Inflammatory macrophage treated with lipopolysaccharide for 4 hours (primary cell): Measurements from ENCODE around the gene JRKL.

Source experiments
- DNase-seq: peaks from one replicate; pipeline ENCODE4 v3.0.0-alpha.2; 2020

JRKL gene

GRCh38 chr11:96389720-96390487, at the start of gene JRKL, which contains the start of gene CCDC82:
TSS of gene JRKL (plus strand) at chr11:96390013. CDS start at chr11:96390650, 637 bp downstream.
TSS of gene CCDC82 (minus strand) at chr11:96389912. CDS start at chr11:96384747, 5,165 bp downstream.
- peak; percentile 94 for DNase-seq

DNA sequence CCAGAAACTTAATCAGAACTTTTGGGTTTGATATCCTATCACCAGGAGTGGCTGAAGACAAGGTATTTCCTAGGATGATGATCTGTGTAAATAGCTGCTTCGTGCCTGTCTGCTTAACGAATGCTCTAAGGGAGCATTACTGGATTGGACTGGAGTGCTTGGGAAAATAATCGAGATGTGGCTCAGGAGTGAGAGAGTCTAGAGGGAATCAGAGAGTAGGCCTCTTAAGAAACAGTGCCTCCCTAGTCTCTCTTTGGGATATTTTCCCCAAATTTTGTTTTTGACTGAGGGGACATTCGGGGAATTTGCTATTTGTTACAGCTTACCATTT, 49.3 kb upstream of the JRKL start:
- no peak for DNase-seq

DNA sequence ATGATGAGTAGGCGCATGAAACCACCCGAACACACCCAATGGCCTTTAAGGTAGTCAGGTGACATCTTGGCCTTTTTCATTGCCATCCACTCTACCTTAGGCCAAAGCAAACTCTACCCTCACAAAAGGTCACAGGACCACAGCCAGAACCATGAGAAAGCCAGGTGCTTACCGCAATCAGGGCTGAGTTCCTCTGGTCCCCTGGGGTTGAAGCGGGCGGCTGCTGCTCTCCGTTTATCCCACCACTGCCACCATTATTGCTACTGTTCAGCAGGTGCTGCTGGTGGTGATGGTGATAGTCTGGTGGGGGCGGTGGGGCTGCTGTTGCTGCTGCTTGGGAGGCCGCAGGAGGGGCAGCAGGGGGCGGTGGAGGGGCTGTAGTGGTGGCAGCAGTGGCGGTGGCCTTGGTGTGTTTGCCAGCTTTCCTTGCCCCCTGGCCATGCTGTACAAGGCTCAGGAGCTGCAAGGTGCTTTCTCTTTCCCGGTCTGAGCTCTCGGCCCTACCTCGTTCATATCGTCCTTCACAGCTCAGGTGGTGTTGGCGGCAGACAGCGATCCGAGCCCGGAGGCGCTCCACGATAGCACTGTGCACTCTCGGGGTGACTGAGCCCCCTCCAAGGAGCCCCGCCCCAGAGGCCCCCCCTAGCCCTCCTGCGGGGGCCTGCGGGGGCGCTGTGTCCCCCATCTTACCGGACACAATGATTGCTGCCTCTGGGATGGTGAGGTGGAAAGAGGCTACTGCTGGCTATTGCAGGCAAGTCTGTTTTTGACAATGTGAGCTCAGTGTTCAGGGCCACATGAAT, 48.4 kb upstream of the JRKL start:
- DNase-seq: peak; percentile 37

DNA sequence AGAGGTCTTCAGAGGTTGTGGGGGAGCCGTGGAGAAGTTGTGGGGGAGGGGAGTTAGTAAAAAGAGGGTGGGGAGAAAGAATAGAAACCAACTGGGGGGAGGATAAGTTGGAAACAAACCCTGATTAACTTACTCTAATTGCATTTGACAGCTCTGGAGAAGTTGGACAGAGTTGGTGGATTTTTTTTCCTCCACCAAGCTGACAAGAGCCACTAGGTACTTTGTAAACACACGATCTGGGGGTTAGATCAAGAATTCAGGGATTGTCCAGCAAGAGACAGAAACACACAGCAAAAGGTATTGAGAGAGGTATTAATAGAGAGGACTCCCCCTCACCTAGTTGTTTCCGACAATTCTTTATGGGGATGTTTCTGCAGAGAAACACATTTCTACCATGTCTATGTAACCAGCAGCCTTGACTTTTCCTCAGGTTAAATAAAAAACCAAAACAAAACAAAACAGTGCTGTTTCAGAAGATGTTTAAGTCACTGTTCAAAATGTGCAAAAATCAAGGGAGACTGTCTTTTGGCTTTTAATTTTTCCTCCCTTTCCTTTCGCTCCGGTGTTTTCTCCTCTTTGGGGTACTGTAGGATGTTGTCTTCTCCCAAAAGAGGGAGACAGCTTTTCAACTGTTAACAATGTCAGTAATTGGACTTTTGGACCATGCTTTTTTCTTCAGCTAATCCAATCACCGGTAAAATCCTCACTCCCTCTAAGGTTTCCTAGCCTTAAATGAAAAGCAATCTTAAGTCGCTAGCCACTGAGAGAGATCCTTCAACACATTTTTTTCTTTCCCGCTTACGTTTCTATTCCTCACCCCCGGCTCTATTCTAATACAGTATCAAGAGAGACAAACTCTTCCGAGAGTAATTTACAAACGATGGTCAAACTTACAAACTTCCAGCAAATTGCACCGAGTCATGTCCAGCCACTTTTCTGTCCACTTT, 47.5 kb upstream of the JRKL start:
- no peak for DNase-seq

DNA sequence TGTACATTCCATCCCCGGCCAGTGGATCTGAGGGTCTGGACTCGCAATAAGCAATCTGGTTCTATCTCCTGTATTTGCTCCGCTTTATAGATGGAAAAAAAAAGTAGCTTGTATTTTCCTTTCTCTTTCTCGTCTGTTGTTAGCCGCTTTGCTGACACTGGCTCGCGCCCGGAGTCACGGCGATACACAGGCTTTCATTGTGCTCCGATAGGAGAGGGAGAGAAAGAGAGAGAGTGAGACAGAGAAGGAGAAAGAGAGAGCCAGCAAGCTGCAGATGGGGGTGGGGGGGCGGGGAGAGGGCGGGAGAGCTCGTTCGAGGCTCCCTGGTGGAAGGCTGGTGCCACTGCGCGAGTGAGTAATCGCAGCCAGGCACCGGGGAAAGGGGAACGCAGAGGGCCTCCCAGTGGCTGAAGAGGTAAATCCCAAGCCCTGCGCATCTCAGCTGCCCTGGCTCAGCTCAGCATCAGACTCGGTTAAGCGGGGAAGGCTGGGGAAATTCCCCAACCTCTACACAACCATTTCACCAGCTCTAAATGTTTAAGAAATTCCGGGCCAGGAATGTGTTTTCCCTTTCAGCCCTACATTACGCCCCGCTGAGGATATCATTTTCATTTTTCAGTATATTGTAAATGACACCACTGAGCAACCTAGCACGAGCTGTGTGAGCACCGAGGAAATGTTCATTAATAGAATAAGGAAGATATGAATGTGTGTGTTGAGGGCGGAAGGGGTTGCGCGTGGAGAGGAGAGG, 46.7 kb upstream of the JRKL start, which contains the start of gene MAML2:
Gene MAML2, minus strand, starts transcription at position 235 of the 751 bp plus-strand sequence. CDS start 1,300 bp downstream, outside the sequence.
- peak; percentile 99 for DNase-seq

DNA sequence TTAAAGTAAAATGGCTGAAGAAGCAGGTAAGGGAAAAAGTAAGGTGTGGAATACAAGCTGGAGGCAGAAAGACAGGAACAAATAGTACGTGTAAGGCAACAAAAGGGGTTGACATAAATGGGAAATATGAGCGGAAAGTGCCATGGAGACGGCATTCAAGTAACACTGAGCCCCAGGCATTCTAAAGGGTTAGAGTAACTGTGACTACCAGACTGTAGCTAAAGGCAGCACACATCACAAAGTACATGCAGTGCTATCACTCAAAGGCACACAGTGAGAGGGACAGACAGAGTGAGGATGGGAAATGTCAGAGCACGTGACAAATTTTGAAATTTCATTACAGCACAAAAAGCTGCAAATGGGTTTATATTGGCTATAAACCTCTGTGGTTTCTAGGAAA, 33.0 kb upstream of the JRKL start:
- DNase-seq: no peak

DNA sequence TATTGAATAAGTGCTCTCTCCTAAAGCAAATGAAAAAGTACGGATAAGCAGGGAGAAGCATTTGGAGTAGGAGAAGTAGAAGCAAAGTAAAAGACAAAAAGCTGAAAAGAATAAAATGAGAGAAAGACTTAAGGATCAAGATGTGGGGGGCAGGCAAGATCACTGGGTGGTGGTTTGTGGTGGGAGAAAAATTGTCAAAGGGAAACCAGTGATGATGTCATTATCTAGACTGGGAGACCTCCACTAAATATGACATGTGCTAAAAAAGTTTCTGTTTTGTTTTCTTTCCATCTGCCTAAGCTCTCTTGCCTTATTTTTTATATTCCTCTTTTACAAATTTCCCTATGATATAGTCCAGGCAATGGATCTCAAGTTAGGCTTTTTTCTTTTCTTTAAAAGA, 32.0 kb upstream of the JRKL start:
- peak; percentile 35 for DNase-seq

DNA sequence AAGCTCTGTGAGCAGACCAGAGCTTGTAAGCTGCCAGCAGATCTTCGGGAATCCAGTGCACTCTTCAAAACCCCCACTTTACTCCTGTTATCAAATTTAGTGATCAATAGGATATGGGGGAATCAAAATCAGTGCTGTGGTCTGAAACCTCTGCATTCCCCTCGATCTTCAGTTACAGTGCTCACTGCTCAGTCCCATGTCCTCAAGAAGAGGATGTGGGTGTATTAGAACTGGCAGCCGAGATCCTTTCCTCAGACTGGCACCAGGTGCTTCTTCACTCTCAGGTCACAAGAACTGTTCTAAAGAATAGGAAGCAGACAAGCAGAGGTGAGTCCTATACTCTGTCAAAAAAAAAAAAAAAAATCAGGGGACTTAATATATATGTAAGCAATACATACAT, 31.5 kb upstream of the JRKL start:
- DNase-seq: no peak

- DNase-seq: no peak
Measured at GRCh38 chr11:96361778-96362177, 28.0 kb upstream of the JRKL start.

DNA sequence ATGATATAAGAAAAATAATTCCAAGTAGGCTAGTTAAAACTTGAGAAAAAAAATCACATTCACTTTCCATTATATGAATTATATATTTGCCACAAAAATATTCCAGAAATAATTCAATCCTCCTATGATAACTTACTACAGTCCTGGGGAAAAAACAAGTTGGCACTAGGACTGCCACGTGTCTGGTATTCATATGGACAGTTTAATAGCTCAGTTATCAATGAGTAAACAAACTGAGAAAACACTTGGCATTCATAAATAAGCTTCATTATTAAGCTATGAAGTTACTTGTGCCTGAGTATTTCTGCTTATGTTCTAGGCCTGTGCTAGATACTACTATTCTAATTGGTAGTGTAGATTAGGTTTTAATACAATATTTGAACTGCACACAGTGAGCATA, 24.3 kb upstream of the JRKL start:
- DNase-seq: no peak

DNA sequence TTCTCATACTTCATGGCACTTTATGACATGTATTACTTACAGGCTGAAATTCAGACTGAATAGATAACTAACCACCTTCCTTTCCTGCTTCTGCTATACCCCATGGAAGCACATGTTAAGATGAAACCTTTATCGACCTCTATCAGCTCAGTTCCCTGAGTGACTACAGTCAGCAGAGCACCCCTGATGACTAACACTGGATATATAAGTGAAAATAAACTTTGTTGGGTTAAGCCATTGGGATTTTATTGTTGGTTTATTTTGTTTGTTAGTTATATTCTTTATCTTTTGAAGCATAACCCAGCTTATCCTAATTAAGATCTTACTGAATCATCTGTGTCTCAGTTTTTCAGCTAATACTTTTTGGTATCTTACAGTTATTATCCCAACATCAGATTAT, 23.8 kb upstream of the JRKL start:
- DNase-seq: no peak

GRCh38 chr11:96367342-96367741, 22.5 kb upstream of the JRKL start:
- peak; percentile 69 for DNase-seq

- peak; percentile 55 for DNase-seq
Measured at GRCh38 chr11:96373826-96374225, 16.0 kb upstream of the JRKL start.

DNA sequence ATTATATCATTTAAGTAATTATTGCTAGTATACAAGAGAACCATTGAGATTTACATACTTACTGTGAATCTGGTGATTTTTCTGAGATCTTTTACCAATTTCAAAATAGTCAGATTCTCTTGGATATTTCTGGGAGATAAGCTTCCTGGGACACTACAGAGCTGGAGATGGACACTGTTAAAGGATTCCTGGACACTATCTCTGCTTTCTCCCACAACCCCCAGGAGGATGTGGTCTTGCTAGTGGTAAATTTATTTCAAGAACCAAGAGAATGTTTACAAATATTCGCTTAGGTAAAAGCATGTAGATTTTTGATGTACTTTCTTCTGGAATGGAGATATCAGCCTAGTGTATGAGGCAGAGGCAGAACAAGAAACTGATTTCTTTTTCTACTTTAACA, 13.0 kb upstream of the JRKL start:
- DNase-seq: no peak

GRCh38 chr11:96384156-96384555, 5.7 kb upstream of the JRKL start:
- no peak for DNase-seq

DNA sequence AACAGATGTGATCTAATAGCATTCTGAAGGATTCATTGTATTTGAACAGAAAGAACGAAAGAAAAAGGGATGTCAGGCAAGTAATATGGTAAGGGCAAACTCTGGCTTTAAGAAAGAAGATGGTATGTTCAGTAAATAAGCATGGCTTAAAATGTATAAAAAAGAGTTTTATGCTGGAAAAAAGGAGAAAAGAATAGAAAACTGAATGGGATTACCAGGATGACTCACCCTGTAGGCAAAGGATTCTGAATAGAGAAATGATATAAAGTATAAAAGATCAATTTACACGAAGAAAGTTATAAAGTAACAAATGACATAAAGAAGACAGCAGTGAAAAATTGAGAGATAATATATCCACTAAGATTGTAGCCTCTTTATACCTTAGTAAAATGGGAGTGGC, 4.6 kb upstream of the JRKL start:
- no peak for DNase-seq

DNA sequence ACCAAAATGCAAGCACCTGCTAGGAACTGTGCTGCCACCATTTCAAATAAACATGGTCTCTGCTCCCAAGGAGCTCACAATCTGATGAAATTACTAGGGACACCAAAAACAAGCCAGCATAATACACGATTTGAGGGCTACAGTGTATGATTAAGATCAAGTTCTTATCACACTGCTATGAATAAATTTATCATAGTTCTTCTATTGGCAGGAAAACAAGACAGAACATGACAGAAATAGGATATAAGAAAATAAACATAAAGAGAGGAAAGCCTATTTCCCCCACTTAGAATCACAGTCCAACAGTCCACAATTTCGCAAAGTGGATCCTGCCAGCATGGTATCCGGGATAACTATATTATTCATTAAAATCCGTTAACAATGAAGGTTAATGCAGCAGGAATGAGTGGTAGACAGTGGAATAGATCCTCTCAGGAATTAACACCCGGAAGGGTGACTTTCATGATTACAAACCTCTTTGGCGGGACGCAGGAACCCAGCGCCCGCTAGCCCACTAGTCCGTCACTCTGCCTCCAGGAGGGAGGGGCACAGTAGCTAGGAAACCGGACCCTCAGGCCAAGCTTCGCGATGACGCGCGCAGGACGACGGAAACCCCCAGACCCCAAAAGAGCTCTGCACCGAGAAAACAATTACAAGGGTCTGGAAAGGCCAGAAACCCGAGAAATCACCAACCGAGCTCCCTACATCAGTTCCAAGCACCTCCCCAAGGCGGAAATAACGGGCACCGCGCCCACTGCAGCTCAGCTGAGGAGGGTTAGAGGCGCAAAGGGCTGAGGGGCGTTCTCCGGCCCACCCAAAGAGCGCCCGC, 708 bp upstream of the JRKL start:
- DNase-seq: peak; percentile 40

DNA sequence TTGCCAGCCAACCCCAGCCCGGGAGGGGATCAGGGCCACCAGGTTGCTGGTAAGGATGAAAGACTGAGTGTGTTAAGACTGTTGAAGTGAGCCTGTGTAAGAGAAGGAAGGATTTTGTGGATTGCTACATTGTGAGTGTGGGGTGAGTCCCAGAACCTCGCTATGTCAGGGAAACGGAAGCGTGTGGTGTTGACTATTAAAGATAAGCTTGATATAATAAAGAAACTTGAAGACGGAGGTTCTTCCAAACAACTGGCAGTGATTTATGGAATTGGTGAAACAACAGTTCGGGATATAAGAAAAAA, 627 bp downstream of the JRKL start:
- peak; percentile 49 for DNase-seq

- DNase-seq: no peak
Measured at GRCh38 chr11:96391698-96392307, 2.0 kb downstream of the JRKL start.

DNA sequence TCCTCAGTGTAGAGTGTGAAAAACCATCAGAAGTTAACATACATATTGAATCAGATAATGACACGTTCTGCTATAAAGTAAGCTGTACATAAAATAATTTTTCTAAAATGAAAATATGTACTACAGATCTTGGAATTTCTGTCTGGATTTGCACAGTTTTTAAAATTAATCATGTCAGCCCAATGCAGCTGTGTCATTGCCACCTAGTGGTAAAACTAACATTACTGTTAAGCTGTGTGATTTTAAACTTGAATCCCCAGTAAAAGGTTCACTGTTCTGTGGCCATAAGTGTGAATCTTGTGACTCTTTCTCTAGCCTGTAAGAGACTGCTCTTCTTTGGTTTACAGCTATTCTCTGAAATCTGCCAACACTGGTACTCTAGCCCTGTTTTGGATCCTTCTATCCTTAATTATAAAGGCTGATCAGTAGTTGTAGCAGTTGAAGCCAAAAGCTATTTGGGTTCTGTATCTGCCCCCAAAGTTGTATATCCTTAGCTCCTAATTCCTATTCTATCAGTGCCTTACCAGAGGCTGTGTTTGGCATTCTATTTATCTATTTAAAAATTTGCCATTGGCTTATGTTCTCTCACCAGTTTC, 4.0 kb downstream of the JRKL start:
- peak; percentile 54 for DNase-seq

DNA sequence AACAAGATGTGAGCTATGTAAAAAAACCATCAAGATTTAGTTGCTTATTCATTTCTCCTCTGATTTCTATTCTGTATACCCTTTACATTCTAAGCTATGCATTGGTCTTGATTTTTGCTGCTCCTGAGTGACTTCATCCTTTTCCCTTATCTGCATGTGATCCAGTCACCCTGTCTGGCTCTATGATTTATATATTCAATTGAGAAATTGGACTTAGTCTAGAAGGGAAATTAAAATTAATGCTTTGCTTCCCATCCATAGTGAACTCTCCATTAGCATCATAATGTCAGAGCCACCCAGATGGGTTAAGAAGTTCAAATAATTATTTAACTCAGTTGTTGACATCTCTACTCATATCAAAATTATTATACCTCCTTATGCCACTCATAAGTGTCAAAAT, 5.0 kb downstream of the JRKL start:
- no peak for DNase-seq
